DMS 273 (cell line): ENCODE data around the gene GNAZ.
A peak's percentile ranks its signal among the peaks of the same experiment; 100 is the strongest.

Experiments
- DNase-seq: peaks from one replicate; lab custom pipeline; 2025; ENCODE audit not compliant: unreplicated experiment; lab: John Stamatoyannopoulos, UW

The GNAZ gene

DNA sequence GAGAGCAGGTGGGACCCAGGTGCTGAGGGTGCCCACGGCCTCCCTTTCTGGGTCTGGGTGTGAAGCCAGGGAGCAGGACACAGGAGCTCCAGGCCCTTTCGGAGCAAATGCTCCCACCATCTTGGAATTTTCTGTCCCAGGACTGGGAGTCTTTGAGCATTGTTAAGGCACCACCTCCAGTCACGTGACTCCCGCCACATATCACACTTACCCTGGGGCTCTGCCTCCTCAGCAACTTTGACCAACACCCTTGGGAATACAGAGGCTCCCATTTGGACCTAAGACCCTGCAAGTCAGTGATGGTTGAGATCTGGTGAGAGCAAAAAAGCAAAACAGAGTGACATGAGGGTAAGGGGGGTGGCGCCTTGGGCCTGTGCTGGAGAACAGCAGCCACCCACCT is 35.6 kb downstream of the GNAZ start:
- no peak for DNase-seq

DNA sequence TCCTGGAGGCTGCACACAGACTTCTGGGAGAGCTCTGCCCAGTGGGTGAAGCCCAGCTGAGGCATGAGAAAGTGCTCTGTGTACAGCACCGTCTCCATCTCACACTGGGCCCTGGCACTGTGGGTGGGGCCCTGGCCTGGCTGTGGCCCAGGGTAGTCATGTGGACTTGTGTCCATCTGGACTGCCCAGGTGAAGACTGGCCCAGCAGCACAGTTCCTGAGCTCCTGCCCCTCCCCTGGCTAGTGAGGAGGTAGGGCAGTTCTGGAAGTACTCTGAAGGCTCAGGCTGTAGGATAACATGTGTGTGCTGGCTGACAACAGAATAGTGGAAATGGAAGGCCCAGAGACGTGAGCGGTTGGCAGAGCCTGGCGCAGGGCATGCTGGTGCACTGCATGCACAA is 36.0 kb downstream of the GNAZ start:
- DNase-seq, result peak; percentile 12

- peak; percentile 88 for DNase-seq
Measured at GRCh38 chr22:23106906-23107367, 36.6 kb downstream of the GNAZ start.

DNA sequence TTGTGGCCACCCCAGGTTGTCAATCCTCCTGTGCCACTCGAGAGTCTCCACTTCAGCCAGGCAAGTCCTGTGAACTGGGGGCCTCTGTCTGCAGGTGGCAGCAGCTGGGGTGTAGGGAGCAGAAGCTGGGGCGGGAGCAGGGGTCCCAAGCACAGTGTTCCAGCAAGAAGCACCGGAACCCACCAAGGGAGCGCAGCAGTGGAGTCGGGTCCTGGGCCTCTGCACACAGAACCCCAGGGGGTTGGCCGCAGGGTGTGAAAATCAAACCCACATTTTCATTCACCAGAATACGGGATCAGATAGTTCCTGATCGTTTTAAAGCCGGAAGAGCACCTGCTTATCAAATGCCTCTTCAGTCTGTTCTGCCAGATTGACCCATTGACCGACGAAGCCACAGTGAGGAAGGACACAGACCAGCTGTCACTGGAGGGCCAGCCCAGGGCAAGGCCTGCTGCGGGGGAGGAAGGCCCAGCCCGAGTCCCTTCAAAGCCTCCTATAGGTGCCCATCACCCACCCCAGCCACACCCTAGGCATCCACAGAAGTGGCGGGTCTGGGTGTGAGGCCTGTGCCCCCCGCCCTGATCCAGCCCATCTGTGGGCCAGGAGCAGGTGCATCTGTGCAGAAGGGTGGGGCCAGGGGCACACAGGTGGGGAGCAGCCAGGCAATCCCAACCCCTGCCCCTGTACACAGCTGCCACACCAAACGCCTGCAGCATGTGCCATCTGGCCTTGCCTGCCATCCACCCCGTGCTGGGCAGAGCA is 37.3 kb downstream of the GNAZ start:
- DNase-seq, result peak; percentile 80

DNA sequence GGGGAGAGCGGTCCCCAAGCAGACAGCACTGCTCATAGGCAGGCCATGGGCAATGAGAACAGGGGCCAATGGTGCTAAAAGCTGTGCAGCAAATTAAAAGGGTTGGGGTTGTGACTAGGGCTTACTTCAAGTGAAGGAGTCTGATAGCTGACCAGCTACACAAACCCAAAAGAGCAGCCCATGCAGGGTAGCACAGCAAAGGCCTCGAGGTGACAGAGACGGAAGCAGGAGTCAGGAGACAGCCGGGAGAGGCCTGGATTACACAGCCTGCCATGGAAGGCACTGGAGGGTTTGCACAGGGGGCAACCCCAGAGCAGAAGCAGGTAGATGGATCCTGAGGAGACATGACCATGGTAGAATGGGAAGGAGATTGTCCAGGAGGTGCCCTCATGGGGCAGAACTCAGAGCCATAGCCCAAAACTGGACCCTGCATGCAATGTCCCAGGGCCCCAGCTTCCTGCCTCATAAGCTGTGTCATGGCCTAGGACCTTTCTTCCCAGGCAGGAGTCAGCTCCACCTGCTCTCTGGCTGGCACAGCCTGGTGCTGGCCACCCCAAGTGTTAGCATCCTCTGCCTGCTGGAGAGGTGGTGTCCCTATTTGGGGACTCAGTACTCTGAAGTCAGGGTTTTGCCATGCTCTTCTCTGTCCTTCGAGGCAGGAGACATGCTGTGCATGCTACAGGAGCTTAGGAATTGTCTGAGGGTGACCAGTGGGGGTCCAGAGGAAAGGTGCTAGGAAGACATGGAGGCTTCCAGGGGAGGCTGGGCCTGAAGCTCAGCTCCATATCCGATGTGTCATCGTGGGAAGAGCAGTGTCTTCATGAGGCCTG is 38.1 kb downstream of the GNAZ start:
- DNase-seq, result no peak

DNA sequence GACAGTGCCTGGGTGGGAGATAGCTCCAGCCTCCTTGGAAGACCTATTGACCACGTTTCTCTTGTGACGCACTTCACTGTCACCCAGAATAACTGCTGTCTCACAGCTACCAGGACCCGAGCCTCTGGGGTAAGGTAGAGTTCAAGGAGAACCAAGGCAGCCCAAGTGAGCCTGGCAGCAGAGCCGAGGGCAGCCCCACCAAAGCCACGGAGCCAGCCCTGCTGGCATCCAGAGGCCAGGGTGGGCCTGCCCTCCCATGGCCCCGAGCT is 38.7 kb downstream of the GNAZ start:
- DNase-seq, result no peak

- peak; percentile 24 for DNase-seq
Measured at GRCh38 chr22:23109441-23109978, 39.2 kb downstream of the GNAZ start.

GRCh38 chr22:23110190-23110921 is 40.0 kb downstream of the GNAZ start:
- DNase-seq, result peak; percentile 80

GRCh38 chr22:23110922-23111527 is 40.7 kb downstream of the GNAZ start:
- DNase-seq, result peak; percentile 64

DNA sequence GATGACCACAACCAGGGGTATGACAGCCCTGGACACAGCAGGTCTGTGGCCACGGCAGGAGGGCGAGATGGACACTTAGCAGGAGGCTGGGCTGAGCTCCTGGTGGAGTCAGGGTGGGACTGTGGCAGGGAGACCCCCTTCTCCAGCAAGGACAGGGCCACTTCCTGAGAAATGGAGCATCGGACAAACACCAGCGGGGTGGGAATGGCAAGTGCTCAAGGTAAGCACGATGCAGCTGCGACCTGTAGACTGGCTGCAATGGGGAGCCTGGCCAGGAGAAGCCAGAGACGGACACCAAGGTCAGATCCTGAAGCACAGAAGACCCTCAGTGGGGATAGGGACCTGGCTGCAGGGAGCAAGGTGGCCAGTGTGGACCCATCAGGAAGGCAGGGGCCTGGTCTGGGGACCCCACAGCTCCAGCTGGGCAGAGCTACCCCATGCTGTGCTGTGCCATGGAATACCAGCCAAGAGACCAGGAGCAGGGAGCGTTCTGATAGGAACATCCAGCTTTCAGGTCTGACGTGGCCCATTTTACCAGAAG is 42.2 kb downstream of the GNAZ start:
- no peak for DNase-seq

GRCh38 chr22:23113067-23113846 is 42.9 kb downstream of the GNAZ start:
- DNase-seq, result peak; percentile 94

DNA sequence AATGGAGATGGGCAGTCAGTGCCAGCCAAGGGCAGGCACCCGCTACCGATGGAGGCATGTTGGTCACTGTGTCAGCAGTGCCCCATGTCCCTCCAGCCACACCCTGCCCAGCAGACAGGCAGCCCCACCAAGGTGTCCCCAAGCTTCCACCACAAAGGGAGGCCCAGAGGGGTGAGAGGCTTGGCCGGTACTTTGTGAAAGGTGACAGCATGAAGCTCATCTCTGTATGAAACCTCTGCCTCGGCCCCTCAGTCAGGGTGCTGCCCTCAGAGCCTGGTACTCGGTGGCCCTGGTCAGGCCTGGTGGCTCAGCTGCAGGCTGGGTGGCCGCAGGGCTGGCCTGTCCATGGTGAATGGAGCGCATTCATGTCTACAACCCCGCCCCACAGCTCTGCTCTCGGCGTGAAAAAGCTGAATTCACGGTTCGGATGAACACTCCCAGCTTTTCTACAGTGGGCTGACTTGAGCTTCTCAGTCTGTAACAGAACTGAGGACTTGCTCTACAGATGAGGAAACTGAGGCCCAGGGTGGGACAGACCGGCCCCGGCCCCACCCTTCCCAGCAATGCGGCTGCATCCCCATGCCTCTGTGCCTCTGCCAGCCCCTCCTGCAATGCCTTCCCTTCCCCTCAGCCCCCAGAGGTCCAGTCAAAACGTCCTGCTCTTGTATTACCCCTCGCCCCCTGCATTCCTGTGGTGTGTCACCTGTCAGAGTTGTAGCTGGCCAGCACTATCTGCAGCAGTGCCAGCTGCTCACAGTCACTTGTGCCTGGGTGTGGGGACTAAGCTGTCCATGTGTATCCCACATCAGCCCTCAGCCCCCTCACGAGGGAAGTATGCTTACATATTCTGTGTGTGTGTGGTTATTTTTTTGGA is 43.8 kb downstream of the GNAZ start:
- no peak for DNase-seq

- no peak for DNase-seq
Measured at GRCh38 chr22:23114721-23115020, 44.4 kb downstream of the GNAZ start.

DNA sequence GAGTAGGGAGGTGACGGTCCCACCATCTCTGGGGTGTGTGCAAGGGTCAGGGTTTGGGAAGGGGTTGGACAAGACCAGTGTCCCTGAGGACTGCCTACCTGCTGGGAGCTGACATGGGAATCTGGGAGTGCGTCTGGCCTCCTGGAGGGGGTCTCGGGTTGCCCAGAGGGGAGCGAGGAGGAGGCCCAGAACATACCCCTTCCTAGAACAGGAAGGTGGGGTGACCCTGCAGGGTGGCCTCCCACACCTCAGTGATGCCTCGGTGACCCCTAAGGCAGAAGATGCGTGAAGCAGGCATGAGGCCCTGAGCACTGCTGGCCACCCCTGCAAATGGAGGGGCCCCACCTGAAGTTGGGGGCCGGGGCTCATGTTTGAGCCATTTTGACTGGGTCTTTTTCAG is 45.0 kb downstream of the GNAZ start:
- no peak for DNase-seq

DNA sequence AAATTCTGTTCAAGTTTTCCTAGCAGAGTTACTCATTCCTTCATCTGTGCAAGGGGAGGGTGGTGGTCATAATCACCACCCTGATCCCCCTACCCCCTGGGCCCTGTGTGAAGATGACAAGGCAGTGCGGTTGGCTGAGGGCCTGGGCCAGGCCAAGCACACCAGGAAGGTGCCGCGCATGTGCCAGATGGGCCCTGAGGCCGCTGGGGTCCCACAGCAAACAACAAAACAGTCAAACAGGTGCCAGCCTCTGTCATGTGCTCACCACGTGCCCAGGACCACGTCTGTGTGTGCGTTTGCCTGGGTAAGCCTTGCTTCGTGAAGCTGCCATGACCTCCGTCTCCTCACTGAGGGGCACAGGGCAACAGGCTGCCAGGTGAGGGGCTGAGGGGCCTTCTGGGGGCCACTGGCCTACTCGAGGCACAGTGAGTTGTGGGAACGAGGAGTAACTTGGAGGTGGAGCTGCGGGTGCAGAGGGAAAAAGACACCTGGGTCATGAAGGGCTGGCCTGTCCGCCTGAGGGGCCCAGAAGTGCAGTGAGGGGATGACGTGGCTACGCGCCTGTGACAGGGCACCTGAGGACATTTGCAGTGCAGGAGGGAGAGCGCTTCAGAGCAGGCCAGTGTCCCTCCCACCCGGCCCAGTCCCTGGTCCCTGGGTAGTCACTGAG is 45.6 kb downstream of the GNAZ start:
- DNase-seq, result no peak

- no peak for DNase-seq
Measured at GRCh38 chr22:23116506-23117263, 46.4 kb downstream of the GNAZ start.

- DNase-seq, result no peak
Measured at GRCh38 chr22:23117275-23117674, 47.0 kb downstream of the GNAZ start.
